SK-N-SH (cell line): ENCODE results near the gene PJA2. TPM values are rescaled to one million over a fixed set of nuclear protein-coding genes. Genes with fewer than 3 reads are reported as not detected.

Source experiments
- CTCF ChIA-PET: fragments of 300-600, 350-600 bp; formaldehyde crosslinking; extraction: SDS; loops from one replicate; lab custom pipeline; 2021; lab: Yijun Ruan, JAX
- POLR2A ChIA-PET: fragments of 350-600 bp; sonication (Branson Sonifier 250); formaldehyde crosslinking; extraction: SDS; loops from one replicate; lab custom pipeline; 2020; ENCODE audit warnings: antibody characterized with exemption, inconsistent platforms; lab: Yijun Ruan, JAX
- DNase-seq: peaks from one replicate; pipeline ENCODE4 v3.0.0; 2012
- H2AFZ ChIP-seq: fragments of 200-600 bp; sonication (generic); 2 replicates; pipeline ENCODE4 v1.8.1; 2016; ENCODE audit warnings: antibody characterized with exemption, mild to moderate bottlenecking, low read depth
- H3F3A ChIP-seq: fragments of 200-600 bp; sonication (generic); replicated peaks from 2 replicates; pipeline ENCODE3; 2016; ENCODE audit warnings: antibody characterized with exemption, mild to moderate bottlenecking; ENCODE audit not compliant: insufficient read depth
- H3K27ac ChIP-seq, 2 experiments: fragments of 200-500 bp in 1 of 2; fragments of 200-600 bp in 1 of 2; sonication (Bioruptor generic) in 1 of 2; sonication (generic), shearing (Covaris generic) in 1 of 2; 2 replicates each; pipeline versions ENCODE4 v1.5.1 to v1.6.1; 2014 to 2016; ENCODE audit warnings: low read depth in 2 of 2, inconsistent platforms in 1 of 2, low read length in 1 of 2, mild to moderate bottlenecking in 1 of 2, mixed read lengths in 1 of 2
- H3K27me3 ChIP-seq: fragments of 200-600 bp; sonication (generic), shearing (Covaris generic); 2 replicates; pipeline ENCODE4 v1.6.1; 2016; ENCODE audit warnings: mixed run types; ENCODE audit not compliant: insufficient read depth
- H3K36me3 ChIP-seq, 2 experiments: fragments of 200-500 bp in 1 of 2; fragments of 200-600 bp in 1 of 2; sonication (Bioruptor generic) in 1 of 2; sonication (generic) in 1 of 2; replicated peaks in 1 of 2; 2 replicates each; pipeline versions ENCODE3 to v1.5.1; 2014 to 2016; ENCODE audit warnings: low read length in 1 of 2, mild to moderate bottlenecking in 1 of 2; ENCODE audit not compliant: insufficient read depth in 2 of 2, control insufficient read depth in 1 of 2
- H3K4me1 ChIP-seq, 2 experiments: fragments of 200-500 bp in 1 of 2; fragments of 200-600 bp in 1 of 2; sonication (Bioruptor generic) in 1 of 2; sonication (generic), shearing (Covaris generic) in 1 of 2; 2 replicates each; pipeline versions ENCODE4 v1.5.1 to v1.6.1; 2014 to 2016; ENCODE audit warnings: low read depth in 1 of 2, low read length in 1 of 2, mixed run types in 1 of 2; ENCODE audit not compliant: insufficient read depth in 2 of 2, control insufficient read depth in 1 of 2
- H3K4me2 ChIP-seq: fragments of 200-600 bp; sonication (generic), shearing (Covaris generic); 2 replicates; pipeline ENCODE4 v1.6.1; 2017; ENCODE audit warnings: mixed run types
- H3K4me3 ChIP-seq, 2 experiments: fragments of 200-500 bp in 1 of 2; fragments of 200-600 bp in 1 of 2; sonication (Bioruptor generic) in 1 of 2; sonication (generic), shearing (Covaris generic) in 1 of 2; 2 replicates each; pipeline versions ENCODE4 v1.5.1 to v1.8.1; 2014 to 2016; ENCODE audit warnings: low read depth in 2 of 2, inconsistent platforms in 1 of 2, low read length in 1 of 2, mild to moderate bottlenecking in 1 of 2, mixed read lengths in 1 of 2, moderate library complexity in 1 of 2
- H3K79me2 ChIP-seq: fragments of 200-600 bp; sonication (generic); 2 replicates; pipeline ENCODE4 v1.8.1; 2017; ENCODE audit warnings: mild to moderate bottlenecking; ENCODE audit not compliant: insufficient read depth
- H3K9ac ChIP-seq: fragments of 200-600 bp; sonication (generic); 2 replicates; pipeline ENCODE4 v1.6.1; 2017; ENCODE audit warnings: mixed run types
- H3K9me2 ChIP-seq: fragments of 200-600 bp; sonication (generic); 2 replicates; pipeline ENCODE4 v1.6.1; 2017; ENCODE audit warnings: mixed run types
- H3K9me3 ChIP-seq: fragments of 200-600 bp; sonication (generic); 2 replicates; pipeline ENCODE4 v1.6.1; 2017; ENCODE audit warnings: mixed run types, mild to moderate bottlenecking, moderate library complexity
- H4K20me1 ChIP-seq: fragments of 200-600 bp; sonication (generic); 2 replicates; pipeline ENCODE4 v1.6.1; 2017; ENCODE audit warnings: mild to moderate bottlenecking, mixed run types; ENCODE audit not compliant: insufficient read depth
- CTCF ChIP-seq: fragments of 200-600 bp; sonication (generic); IDR thresholded peaks from 2 replicates; pipeline ENCODE4 v1.6.1; 2017; ENCODE audit warnings: antibody characterized with exemption, mild to moderate bottlenecking, moderate library complexity
- ELF1 ChIP-seq: IDR thresholded peaks from 2 replicates; pipeline ENCODE4 v1.4.0; 2012
- EP300 ChIP-seq, 2 experiments: IDR thresholded peaks; 2 replicates each; pipeline versions ENCODE4 v1.4.0 to v1.6.1; 2012; ENCODE audit warnings: borderline replicate concordance in 1 of 2, low read depth in 1 of 2, low read length in 1 of 2
- FOSL2 ChIP-seq: IDR thresholded peaks from 2 replicates; pipeline ENCODE4 v1.4.0; 2012; ENCODE audit warnings: low read depth, mild to moderate bottlenecking, moderate library complexity, borderline replicate concordance
- FOXJ3 ChIP-seq: sonication (generic); formaldehyde crosslinking; IDR thresholded peaks from 2 replicates; pipeline ENCODE4 v1.5.1; 2020; ENCODE audit warnings: mild to moderate bottlenecking, missing genetic modification reagents
- GABPA ChIP-seq: IDR thresholded peaks from 2 replicates; pipeline ENCODE4 v1.4.0; 2012; ENCODE audit warnings: low read depth, mild to moderate bottlenecking
- GATA2 ChIP-seq: sonication (generic); formaldehyde crosslinking; IDR thresholded peaks from 2 replicates; pipeline ENCODE4 v1.5.0; 2020; ENCODE audit warnings: mild to moderate bottlenecking, missing genetic modification reagents
- IRF3 ChIP-seq: fragments of 150-350 bp; IDR thresholded peaks from 2 replicates; pipeline ENCODE4 v1.6.1; 2016; ENCODE audit warnings: mild to moderate bottlenecking, low read depth, low read length
- MAX ChIP-seq: IDR thresholded peaks from 2 replicates; pipeline ENCODE4 v1.4.0; 2012; ENCODE audit warnings: low read depth
- NFIC ChIP-seq: IDR thresholded peaks from 2 replicates; pipeline ENCODE4 v1.4.0; 2012; ENCODE audit warnings: borderline replicate concordance
- PBX3 ChIP-seq: IDR thresholded peaks from 2 replicates; pipeline ENCODE4; 2012
- POLR2AphosphoS5 ChIP-seq: IDR thresholded peaks from 2 replicates; pipeline ENCODE4 v1.6.1; 2012; ENCODE audit warnings: low read depth, low read length
- RAD21 ChIP-seq: IDR thresholded peaks from 2 replicates; pipeline ENCODE4 v1.6.1; 2012; ENCODE audit warnings: mild to moderate bottlenecking, low read length
- RFX5 ChIP-seq: IDR thresholded peaks from 2 replicates; pipeline ENCODE4 v1.6.1; 2012; ENCODE audit warnings: mild to moderate bottlenecking, improper control_type of control experiment, low read length
- SIN3A ChIP-seq: IDR thresholded peaks from 2 replicates; pipeline ENCODE4 v1.6.1; 2012; ENCODE audit warnings: low read depth, mild to moderate bottlenecking, low read length, moderate library complexity, borderline replicate concordance
- TCF12 ChIP-seq: IDR thresholded peaks from 2 replicates; pipeline ENCODE4 v1.4.0; 2012
- YY1 ChIP-seq: IDR thresholded peaks from 2 replicates; pipeline ENCODE4 v1.4.0; 2012; ENCODE audit warnings: low read depth, mild to moderate bottlenecking
- ZBTB33 ChIP-seq: IDR thresholded peaks from 2 replicates; pipeline ENCODE4 v1.4.0; 2012; ENCODE audit warnings: low read depth, borderline replicate concordance
- WGBS: methylation state at CpG from one replicate; pipeline ENCODE4 v1.1.6; 2017; ENCODE audit warnings: low lambda C conversion rate; 5-methylcytosine and 5-hydroxymethylcytosine counted together
- polyA plus RNA-seq, 3 experiments: library from polyadenylated mRNA; depleted of rRNA; stranded (reverse); fragments of >200 nt; gene quantifications; 2 replicates each; pipeline ENCODE4 v1.2.3, GENCODE V29; 2012

The PJA2 gene
- polyA plus RNA-seq, 1 of the 3 experiments (the other 2 are of a cell fraction): 30.7 TPM

GRCh38 chr5:109454731-109455505 lies 45.1 kb upstream of the PJA2 start:
- no peak for TF ChIP-seq PBX3
- TF ChIP-seq TCF12: no peak
- no peak for TF ChIP-seq EP300 (IDR thresholded peaks at IDR 0.05; ENCODE audit: borderline replicate concordance in 1 of 2, low read depth in 1 of 2, low read length in 1 of 2)
- TF ChIP-seq FOSL2: 0 out of 2 replicates have a peak, but pooled peaks have one; percentile 3
- peak; percentile 28 for TF ChIP-seq MAX
- Histone ChIP-seq H3K27me3 (no peaks in the 10 kb centered on the region), H3K9me2 (no peaks in the 10 kb centered on the region), H3K79me2 (no peaks in the 10 kb centered on the region), H2AFZ (peak overlapping the region; percentile 55), H3K27ac (peak overlapping the region; percentile 87 to 97), H3K9ac (peak overlapping the region; percentile 67), H3K4me1 (peaks cover 0 to 27% of the 10 kb centered on the region in 2 experiments; a peak in 3 of 4 replicates), H3K4me2 (peak overlapping the region; percentile 41), H3K36me3 (no peaks in the 10 kb centered on the region), H3K9me3 (no peaks in the 10 kb centered on the region), H3K4me3 (peak overlapping the region in 1 of 2 experiments; percentile 16; a peak in 1 of 4 replicates), H3F3A (peaks cover 22% of the 10 kb centered on the region), H4K20me1 (no peaks in the 10 kb centered on the region)
- ChIA-PET POLR2A (no interaction called here), CTCF (interaction anchor here (1.7 kb wide), 1 partner anchor 13 kb away, joined by 3 read pairs; no protein-coding TSS in a partner anchor)
- no peak for DNase-seq
- 64% methylated on average over 6 of the region's 6 CpGs for WGBS

GRCh38 chr5:109453251-109453650 lies 43.5 kb upstream of the PJA2 start:
- POLR2A ChIA-PET: no interaction called here
- no peak for DNase-seq
- no peaks in the 10 kb centered on the region for H3K27me3 ChIP-seq

More at GRCh38 chr5:109453251-109453650, 43.5 kb upstream of the PJA2 start:
- Histone ChIP-seq H3K36me3 (no peaks in the 10 kb centered on the region), H3K9me3 (no peaks in the 10 kb centered on the region), H3F3A (peaks cover 22% of the 10 kb centered on the region), H2AFZ (peak overlapping the region; percentile 63), H3K4me1 (peaks cover 0 to 27% of the 10 kb centered on the region in 2 experiments; a peak in 3 of 4 replicates), H4K20me1 (no peaks in the 10 kb centered on the region), H3K9ac (no peak overlapping the region)
- CTCF ChIA-PET: no interaction called here
- TF ChIP-seq SIN3A (no peak), GATA2 (CRISPR knock-in tag) (no peak), NFIC (no peak), GABPA (no peak), ELF1 (no peak), RFX5 (no peak), POLR2AphosphoS5 (no peak), CTCF (no peak), FOXJ3 (no peak), IRF3 (no peak), RAD21 (no peak), ZBTB33 (no peak), YY1 (no peak)
- TF ChIP-seq, all 33 proteins: peak for 0
- Histone ChIP-seq H3K79me2 (no peaks in the 10 kb centered on the region), H3K4me3 (no peak overlapping the region), H3K27ac (peak overlapping the region in 1 of 2 experiments; percentile 97; a peak in 1 of 4 replicates), H3K9me2 (no peaks in the 10 kb centered on the region), H3K4me2 (0 out of 2 replicates have a peak overlapping the region, but pooled peaks have one; percentile 16)
